Adrenal gland (tissue), 12 donors: ENCODE data around the gene PMCH. TPM values are rescaled to one million over a fixed set of nuclear protein-coding genes. Genes with fewer than 3 reads are reported as not detected.

Experiments
- polyA plus RNA-seq, 3 donors: library from polyadenylated mRNA; stranded (reverse); fragments of 200-250 nt in 2 of 3; fragments of 350-450 nt in 1 of 3; fragmentation: Illumina TruSeq in 1 of 3; extraction: RNeasy Lipid Tissue Mini Kit (QIAGEN cat#74804) in 1 of 3; gene quantifications; one replicate each; pipeline ENCODE4 v1.2.3, GENCODE V29; 2013 to 2014
- small RNA-seq, 2 donors: library from RNA; depleted of rRNA; stranded (forward); fragments of <200 nt; gene quantifications; one replicate each; pipeline ENCODE3, GENCODE V24; 2016
- total RNA-seq, 9 donors: library from RNA; depleted of rRNA in 4 of 9; stranded (reverse); fragments of >200 nt in 4 of 9; fragments of 120-200 nt in 1 of 9; fragmentation: NEBNext Ultra II Directional in 1 of 9; extraction: Animal tissue kit (Norgen Biotek cat#: 25700) in 1 of 9; gene quantifications; one replicate each; pipeline versions ENCODE4 v1.1.0 to v1.2.4, GENCODE V29; 2013 to 2023
- donor health status: healthy with polysubstance abuse.
- donor health status: Bipolar disorder and iron deficiency.
- donor health status: DM: yes; HTN: yes; CAD: no.
- donor health status: DM: no; HTN: no; CAD: no.
- donor health status: DM: no; HTN: no; CAD: no.
- donor health status: DM: yes; HTN: yes; CAD: no.

The PMCH gene
- total and polyA plus RNA-seq, 12 donors, result not detected

Small RNAs within 50 kb of the gene (small RNA-seq; reads per million reads assigned to genes)
- gene RN7SL793P, result 0 reads per million in 2 donors

Other genes with a start within 250 kb of the PMCH start
- gene WASHC3, start 135.8 kb downstream of the PMCH start, total RNA-seq, result 10 to 100 TPM; 37.8 to 89.6 (median 55.4) TPM
- gene WASHC3, start 135.8 kb downstream of the PMCH start, polyA plus RNA-seq, result 100 to 1,000 TPM in 1 of 3 donors, 10 to 100 TPM in 2; 54.9 to 101 (median 72.7) TPM
- gene NUP37, start 77.7 kb downstream of the PMCH start, total RNA-seq, result 10 to 100 TPM; 16.2 to 80.8 (median 29.7) TPM
- gene NUP37, start 77.7 kb downstream of the PMCH start, polyA plus RNA-seq, result 10 to 100 TPM in 2 of 3 donors, 1 to 10 TPM in 1; 8.6 to 28.3 (median 12.5) TPM
- gene PARPBP, start 77.7 kb downstream of the PMCH start, total RNA-seq, result 1 to 10 TPM in 8 of 9 donors, under 1 TPM in 1; 0.67 to 7.8 (median 1.4) TPM
- 1 to 10 TPM in 2 of 3 donors, under 1 TPM in 1; 0.80 to 2.8 (median 1.3) TPM for gene PARPBP, start 77.7 kb downstream of the PMCH start, polyA plus RNA-seq